Thyroid gland (tissue), 4 donors: ENCODE measurements around the gene STYXL1. TPM values are rescaled to one million over a fixed set of nuclear protein-coding genes. Genes with fewer than 3 reads are reported as not detected.

Experiments
- DNase-seq, 2 donors: peaks; one replicate each; pipeline ENCODE4 v3.0.0-alpha.2; 2019
- H3K27ac ChIP-seq, 3 donors: fragments of 200-600 bp; sonication (generic); 1 replicate in 2 of 3; 2 replicates in 1 of 3; pipeline ENCODE4 v1.5.1; 2016 to 2019; ENCODE audit warnings: mild to moderate bottlenecking in 1 of 3, moderate library complexity in 1 of 3
- H3K27me3 ChIP-seq: fragments of 200-600 bp; sonication (generic); one replicate; pipeline ENCODE4 v1.5.1; 2019
- H3K36me3 ChIP-seq, 2 donors: fragments of 200-600 bp; sonication (generic); one replicate each; pipeline ENCODE4 v1.5.1; 2016 to 2019
- H3K4me1 ChIP-seq, 2 donors: fragments of 200-600 bp; sonication (generic); one replicate each; pipeline ENCODE4 v1.5.1; 2017 to 2019
- H3K4me3 ChIP-seq, 3 donors: fragments of 200-600 bp; sonication (generic); replicated peaks in 1 of 3; 1 replicate in 2 of 3; 2 replicates in 1 of 3; pipeline ENCODE4 v1.5.1; 2016; ENCODE audit warnings: mild to moderate bottlenecking in 1 of 3
- H3K9me3 ChIP-seq: fragments of 200-600 bp; sonication (generic); one replicate; pipeline ENCODE4 v1.5.1; 2017
- CTCF ChIP-seq, 6 experiments: fragments of 200-600 bp in 3 of 6; fragments of 450-650 bp in 3 of 6; sonication (generic) in 3 of 6; IDR thresholded peaks; one replicate each; pipeline ENCODE4 v1.5.1; 2016 to 2019; ENCODE audit warnings: antibody characterized with exemption in 6 of 6, mild to moderate bottlenecking in 2 of 6, inconsistent platforms in 1 of 6, moderate library complexity in 1 of 6
- POLR2A ChIP-seq, 2 donors: fragments of 450-650 bp; IDR thresholded peaks; one replicate each; pipeline ENCODE4 v1.6.1; 2017; ENCODE audit warnings: antibody characterized with exemption in 2 of 2, mild to moderate bottlenecking in 2 of 2, moderate library complexity in 1 of 2
- WGBS, 2 donors: methylation state at CpG; one replicate each; pipeline ENCODE4 v1.1.5; 2017; 5-methylcytosine and 5-hydroxymethylcytosine counted together
- intact Hi-C: fragments of 100-400 bp; cut with DNase I; formaldehyde crosslinking; loops from one replicate; pipeline ENCODE4 v1.15.1; 2023
- total RNA-seq, 4 donors: library from RNA; depleted of rRNA; stranded (reverse); fragments of >200 nt; gene quantifications; one replicate each; pipeline ENCODE4 v1.2.3, GENCODE V29; 2016

The STYXL1 gene
- total RNA-seq, 4 donors from 2014 or later = 14.5 to 53.7 (median 29.1) TPM

- DNase-seq = no peak
- H3K4me1 ChIP-seq = no peaks in the 10 kb centered on the region
- no peaks in the 10 kb centered on the region for H3K9me3 ChIP-seq
- no peaks in the 10 kb centered on the region for H3K27me3 ChIP-seq
- intact Hi-C loops = no loop called here
- no peak overlapping the region for H3K27ac ChIP-seq
- TF ChIP-seq POLR2A (IDR thresholded peaks at IDR 0.05) = no peak
- no peak for TF ChIP-seq CTCF (IDR thresholded peaks at IDR 0.05)
- H3K4me3 ChIP-seq = no peak overlapping the region
- peaks cover 7 to 15% of the 10 kb centered on the region in 2 donors for H3K36me3 ChIP-seq
- 94 to 96% methylated on average over 3 of the region's 3 CpGs for WGBS, 2 donors
Measured at GRCh38 chr7:76002822-76003221, 45.0 kb downstream of the STYXL1 start.

GRCh38 chr7:76002139-76002538 lies 45.7 kb downstream of the STYXL1 start:
- intact Hi-C loops = no loop called here
- no peaks in the 10 kb centered on the region for H3K4me1 ChIP-seq
- H3K36me3 ChIP-seq = peaks cover 7 to 15% of the 10 kb centered on the region in 2 donors
- no peaks in the 10 kb centered on the region for H3K9me3 ChIP-seq
- no peak overlapping the region for H3K27ac ChIP-seq
- no peaks in the 10 kb centered on the region for H3K27me3 ChIP-seq
- no peak overlapping the region for H3K4me3 ChIP-seq
- 94% methylated on average over 5 to 6 of the region's 6 CpGs for WGBS, 2 donors
- TF ChIP-seq POLR2A (IDR thresholded peaks at IDR 0.05) (no peak), CTCF (IDR thresholded peaks at IDR 0.05) (no peak)
- DNase-seq = no peak

GRCh38 chr7:76000566-76000965 lies 47.2 kb downstream of the STYXL1 start:
- Histone ChIP-seq H3K4me3 (no peak overlapping the region), H3K9me3 (no peaks in the 10 kb centered on the region), H3K27ac (no peak overlapping the region), H3K27me3 (no peaks in the 10 kb centered on the region), H3K36me3 (peaks cover 7 to 15% of the 10 kb centered on the region in 2 donors), H3K4me1 (no peaks in the 10 kb centered on the region)
- intact Hi-C loops = no loop called here
- no peak for TF ChIP-seq POLR2A (IDR thresholded peaks at IDR 0.05)
- TF ChIP-seq CTCF (IDR thresholded peaks at IDR 0.05) = no peak
- 90 to 95% methylated on average over 10 to 11 of the region's 11 CpGs for WGBS, 2 donors
- no peak for DNase-seq

GRCh38 chr7:75998038-75998437 lies 49.8 kb downstream of the STYXL1 start:
- Histone ChIP-seq H3K9me3 (no peaks in the 10 kb centered on the region), H3K4me1 (peaks cover 12 to 13% of the 10 kb centered on the region in 2 donors), H3K36me3 (peaks cover under 1 to 3% of the 10 kb centered on the region in 2 donors), H3K4me3 (no peak overlapping the region), H3K27ac (no peak overlapping the region), H3K27me3 (no peaks in the 10 kb centered on the region)
- 83 to 100% methylated on average over 1 of the region's 1 CpG for WGBS, 2 donors
- intact Hi-C loops = no loop called here
- no peak for TF ChIP-seq POLR2A (IDR thresholded peaks at IDR 0.05)
- TF ChIP-seq CTCF (IDR thresholded peaks at IDR 0.05) = no peak
- no peak for DNase-seq

- peak in 1 of 2 donors; percentile 82 for DNase-seq
- H3K27me3 ChIP-seq = no peaks in the 10 kb centered on the region
- WGBS, 2 donors = 43 to 47% methylated on average over 4 of the region's 4 CpGs
- no peak overlapping the region for H3K4me3 ChIP-seq
- peak overlapping the region in 1 of 3 donors; percentile 12 for H3K27ac ChIP-seq
- intact Hi-C loops = no loop called here
- TF ChIP-seq CTCF (IDR thresholded peaks at IDR 0.05) (no peak), POLR2A (IDR thresholded peaks at IDR 0.05) (no peak)
- no peaks in the 10 kb centered on the region for H3K36me3 ChIP-seq
- peaks cover 12 to 14% of the 10 kb centered on the region in 2 donors for H3K4me1 ChIP-seq
- no peaks in the 10 kb centered on the region for H3K9me3 ChIP-seq
Measured at GRCh38 chr7:75996476-75996875, 51.3 kb downstream of the STYXL1 start.
